Spleen (tissue), 11 donors: Measurements from ENCODE around the gene ADAMTS18. TPM values are rescaled to one million over a fixed set of nuclear protein-coding genes. Genes with fewer than 3 reads are reported as not detected.
"Not testable (repeated sequence)": the region's sequence is repeated elsewhere in the genome, so short reads cannot be mapped to it uniquely, and the experiment has no call there.

ENCODE experiments used
- DNase-seq: peaks from one replicate; pipeline ENCODE4 v3.0.0-alpha.2; 2020
- H3K27ac ChIP-seq, 8 donors: fragments of 200-600 bp; sonication (generic) in 7 of 8; 1 replicate in 4 of 8; 2 replicates in 4 of 8; pipeline versions ENCODE4 v1.5.0 to v1.8.0; 2016 to 2021; ENCODE audit warnings: inconsistent platforms in 4 of 8, mild to moderate bottlenecking in 4 of 8, moderate library complexity in 1 of 8
- H3K27me3 ChIP-seq, 7 donors: fragments of 200-600 bp; sonication (generic) in 6 of 7; replicated peaks in 1 of 7; 1 replicate in 4 of 7; 2 replicates in 3 of 7; pipeline versions ENCODE4 v1.5.0 to v1.8.0; 2016 to 2021; ENCODE audit warnings: inconsistent platforms in 3 of 7, mild to moderate bottlenecking in 1 of 7
- H3K36me3 ChIP-seq, 6 donors: fragments of 200-600 bp; sonication (generic) in 5 of 6; 1 replicate in 4 of 6; 2 replicates in 2 of 6; pipeline versions ENCODE4 v1.5.0 to v1.8.0; 2016 to 2021; ENCODE audit warnings: inconsistent platforms in 2 of 6
- H3K4me1 ChIP-seq, 6 donors: fragments of 200-600 bp; sonication (generic) in 5 of 6; 1 replicate in 3 of 6; 2 replicates in 3 of 6; pipeline versions ENCODE4 v1.5.0 to v1.8.0; 2016 to 2021; ENCODE audit warnings: inconsistent platforms in 3 of 6
- H3K4me3 ChIP-seq, 8 donors: fragments of 200-600 bp; sonication (generic) in 7 of 8; 1 replicate in 4 of 8; 2 replicates in 4 of 8; pipeline versions ENCODE4 v1.5.0 to v1.8.0; 2016 to 2021; ENCODE audit warnings: inconsistent platforms in 4 of 8, mild to moderate bottlenecking in 4 of 8, moderate library complexity in 2 of 8
- H3K9me3 ChIP-seq, 8 donors: fragments of 200-600 bp; sonication (generic) in 7 of 8; 1 replicate in 4 of 8; 2 replicates in 4 of 8; pipeline versions ENCODE4 v1.5.0 to v1.8.0; 2016 to 2021; ENCODE audit warnings: inconsistent platforms in 4 of 8
- CTCF ChIP-seq, 11 experiments: fragments of 200-600 bp in 7 of 11; fragments of 450-650 bp in 4 of 11; sonication (generic) in 4 of 11; IDR thresholded peaks in 8 of 11; conservative IDR thresholded peaks in 3 of 11; 1 replicate in 7 of 11; 2 replicates in 4 of 11; pipeline versions ENCODE4 v1.4.0 to v1.8.0; 2016 to 2021; ENCODE audit warnings: antibody characterized with exemption in 11 of 11, inconsistent platforms in 4 of 11, mild to moderate bottlenecking in 1 of 11
- POLR2A ChIP-seq, 3 donors: fragments of 450-650 bp; IDR thresholded peaks; one replicate each; pipeline ENCODE4 v1.5.1; 2017; ENCODE audit warnings: antibody characterized with exemption in 3 of 3, mild to moderate bottlenecking in 1 of 3
- POLR2AphosphoS5 ChIP-seq, 3 donors: sonication (generic); formaldehyde crosslinking; IDR thresholded peaks; one replicate each; pipeline ENCODE4 v1.5.1; 2017; ENCODE audit warnings: antibody characterized with exemption in 3 of 3
- WGBS, 5 donors: extraction: QIAGEN DNeasy Blood & Tissue Kit in 3 of 5; methylation state at CpG; one replicate each; pipeline versions ENCODE4 v1.1.5 to v1.1.7; 2013 to 2018; 5-methylcytosine and 5-hydroxymethylcytosine counted together
- intact Hi-C: fragments of 100-400 bp; cut with DNase I; formaldehyde crosslinking; loops from one replicate; pipeline ENCODE4 v1.15.0; 2023; ENCODE audit warnings: low total_unique reads
- polyA plus RNA-seq, 3 donors: library from polyadenylated mRNA; stranded (reverse); fragments of 200-250 nt; gene quantifications; one replicate each; pipeline ENCODE4 v1.2.1, GENCODE V29; 2013
- total RNA-seq, 7 donors: library from RNA; depleted of rRNA in 3 of 7; stranded (reverse); fragments of >200 nt in 3 of 7; fragmentation: NEBNext Ultra II Directional in 4 of 7; extraction: Animal tissue kit (Norgen Biotek cat#: 25700) in 4 of 7; gene quantifications; one replicate each; pipeline versions ENCODE4 v1.1.0 to v1.2.1, GENCODE V29; 2016 to 2021
- donor health status: healthy with polysubstance abuse.
- donor health status: DM: no; HTN: no; CAD: no; lungs with moderate emphysema.
- donor health status: DM: no; HTN: no; CAD: no.
- donor health status: Bipolar disorder and iron deficiency.
- donor health status: healthy.
- donor health status: DM: no; HTN: no; CAD: no.
- donor health status: DM: yes; HTN: yes; CAD: no.

The ADAMTS18 gene
- total and polyA plus RNA-seq, 10 donors = not detected

GRCh38 chr16:77262971-77263370 is 171.9 kb downstream of the ADAMTS18 start:
- Histone ChIP-seq H3K4me3 (no peak overlapping the region), H3K9me3 (peaks cover 0 to 11% (median 0%) of the 10 kb centered on the region in 8 donors), H3K36me3 (no peaks in the 10 kb centered on the region), H3K27me3 (no peaks in the 10 kb centered on the region), H3K27ac (no peak overlapping the region), H3K4me1 (no peaks in the 10 kb centered on the region)
- DNase-seq = no peak
- intact Hi-C loops = no loop called here
- TF ChIP-seq CTCF (IDR thresholded peaks at IDR 0.05 in 8 of 11, conservative IDR thresholded peaks at IDR 0.05 in 3 of 11) = no peak
- no peak for TF ChIP-seq POLR2A (IDR thresholded peaks at IDR 0.05)
- no peak for TF ChIP-seq POLR2AphosphoS5 (IDR thresholded peaks at IDR 0.05)
- whole genome bisulfite sequencing, 5 donors = 56 to 76% (median 66%) methylated on average over 3 of the region's 3 CpGs

GRCh38 chr16:77250400-77250799 is 184.4 kb downstream of the ADAMTS18 start:
- H3K27ac ChIP-seq = no peak overlapping the region
- no peak for DNase-seq
- no peak overlapping the region for H3K4me3 ChIP-seq
- intact Hi-C loops = no loop called here
- peaks cover 0 to under 1% (median 0%) of the 10 kb centered on the region in 8 donors for H3K9me3 ChIP-seq
- H3K27me3 ChIP-seq = no peaks in the 10 kb centered on the region
- TF ChIP-seq CTCF (IDR thresholded peaks at IDR 0.05 in 8 of 11, conservative IDR thresholded peaks at IDR 0.05 in 3 of 11) (no peak), POLR2AphosphoS5 (IDR thresholded peaks at IDR 0.05) (no peak), POLR2A (IDR thresholded peaks at IDR 0.05) (no peak)
- no peaks in the 10 kb centered on the region for H3K4me1 ChIP-seq
- 88 to 96% (median 93%) methylated on average over 4 of the region's 4 CpGs for WGBS, 5 donors
- H3K36me3 ChIP-seq = no peaks in the 10 kb centered on the region

GRCh38 chr16:77246150-77246549 is 188.7 kb downstream of the ADAMTS18 start:
- WGBS, 5 donors = 67 to 81% (median 78%) methylated on average over 2 of the region's 2 CpGs
- no peak for TF ChIP-seq CTCF (IDR thresholded peaks at IDR 0.05 in 8 of 11, conservative IDR thresholded peaks at IDR 0.05 in 3 of 11)
- no peak for TF ChIP-seq POLR2A (IDR thresholded peaks at IDR 0.05)
- no peak for TF ChIP-seq POLR2AphosphoS5 (IDR thresholded peaks at IDR 0.05)
- H3K27ac ChIP-seq = no peak overlapping the region
- intact Hi-C loops = no loop called here
- H3K4me1 ChIP-seq = no peaks in the 10 kb centered on the region
- no peak for DNase-seq
- H3K36me3 ChIP-seq = no peaks in the 10 kb centered on the region
- no peaks in the 10 kb centered on the region for H3K27me3 ChIP-seq
- H3K4me3 ChIP-seq = no peak overlapping the region
- no peaks in the 10 kb centered on the region for H3K9me3 ChIP-seq

- H3K4me1 ChIP-seq, intact Hi-C loops, H3K36me3 ChIP-seq, H3K9me3 ChIP-seq, DNase-seq, H3K27me3 ChIP-seq, H3K27ac ChIP-seq, H3K4me3 ChIP-seq: not testable (repeated sequence)
- 87 to 95% (median 91%) methylated on average over 5 of the region's 5 CpGs for WGBS, 5 donors
Measured at GRCh38 chr16:77242471-77242870, 192.4 kb downstream of the ADAMTS18 start.

GRCh38 chr16:77238593-77238992 is 196.2 kb downstream of the ADAMTS18 start:
- Histone ChIP-seq H3K4me1 (peaks cover 0 to 8% (median 6%) of the 10 kb centered on the region in 6 donors), H3K4me3 (no peak overlapping the region), H3K36me3 (no peaks in the 10 kb centered on the region), H3K27me3 (peaks cover 0 to 29% (median 3%) of the 10 kb centered on the region in 7 donors), H3K9me3 (no peaks in the 10 kb centered on the region), H3K27ac (no peak overlapping the region)
- WGBS, 5 donors = 75 to 86% (median 82%) methylated on average over 5 of the region's 5 CpGs
- no peak for TF ChIP-seq POLR2AphosphoS5 (IDR thresholded peaks at IDR 0.05)
- TF ChIP-seq POLR2A (IDR thresholded peaks at IDR 0.05) = no peak
- TF ChIP-seq CTCF (IDR thresholded peaks at IDR 0.05 in 8 of 11, conservative IDR thresholded peaks at IDR 0.05 in 3 of 11) = no peak
- DNase-seq = no peak
- intact Hi-C loops = loop anchor here (5.0 kb wide), 1 partner anchor 344 kb away; no protein-coding TSS in a partner anchor
